HG03280 (cell line): ENCODE measurements around the gene SLC39A12.

Experiments used
- ATAC-seq: cut with Tn5 transposase; IDR thresholded peaks from one replicate; pipeline ENCODE4 v1.9.1; 2021; ENCODE audit warnings: mild to moderate bottlenecking, moderate library complexity; ENCODE audit not compliant: unreplicated experiment

SLC39A12 gene

GRCh38 chr10:17961551-17962422 lies 10.1 kb downstream of the SLC39A12 start:
- no peak for ATAC-seq

GRCh38 chr10:17963431-17963830 lies 11.7 kb downstream of the SLC39A12 start:
- no peak for ATAC-seq

- no peak for ATAC-seq
These were observed 14.0 kb downstream of the SLC39A12 start for GRCh38 chr10:17965649-17966235.

GRCh38 chr10:17974505-17974904 lies 22.8 kb downstream of the SLC39A12 start:
- ATAC-seq: no peak

- ATAC-seq: no peak
These were observed 29.3 kb downstream of the SLC39A12 start for GRCh38 chr10:17980846-17981565.

GRCh38 chr10:17981766-17982380 lies 30.2 kb downstream of the SLC39A12 start:
- ATAC-seq: no peak

GRCh38 chr10:17984056-17984455 lies 32.3 kb downstream of the SLC39A12 start:
- peak; percentile 63 for ATAC-seq

GRCh38 chr10:17984563-17984962 lies 32.8 kb downstream of the SLC39A12 start:
- ATAC-seq: no peak

- peak; percentile 76 for ATAC-seq
These were observed 38.4 kb downstream of the SLC39A12 start for GRCh38 chr10:17989908-17990767.

- ATAC-seq: no peak
These were observed 40.5 kb downstream of the SLC39A12 start for GRCh38 chr10:17992266-17992665.

GRCh38 chr10:17993361-17993760 lies 41.6 kb downstream of the SLC39A12 start:
- ATAC-seq: no peak

GRCh38 chr10:18000601-18001000 lies 48.9 kb downstream of the SLC39A12 start:
- ATAC-seq: no peak

GRCh38 chr10:18005445-18005780 lies 53.7 kb downstream of the SLC39A12 start:
- no peak for ATAC-seq

- ATAC-seq: no peak
These were observed 54.2 kb downstream of the SLC39A12 start for GRCh38 chr10:18005781-18006456.

- ATAC-seq: no peak
These were observed 57.3 kb downstream of the SLC39A12 start for GRCh38 chr10:18008986-18009385.

- no peak for ATAC-seq
These were observed 58.3 kb downstream of the SLC39A12 start for GRCh38 chr10:18010050-18010449.

GRCh38 chr10:18020523-18020922 lies 68.8 kb downstream of the SLC39A12 start:
- no peak for ATAC-seq

- no peak for ATAC-seq
These were observed 70.2 kb downstream of the SLC39A12 start for GRCh38 chr10:18021725-18022480.
